ENCODE results near the gene C6orf163. TPM values are rescaled to one million over a fixed set of nuclear protein-coding genes. Genes with fewer than 3 reads are reported as not detected.

The C6orf163 gene
- total RNA-seq, 1 donor from 2014 or later = 1.6 TPM

GRCh38 chr6:87393026-87393622 is 48.5 kb downstream of the C6orf163 start:
- DNase-seq (ENCODE audit: low read depth) (peak; percentile 66), FAIRE-seq (no peak)
- Histone ChIP-seq H3K27me3 (ENCODE audit: control insufficient read depth, insufficient read depth, low read length) (no peaks in the 10 kb centered on the region), H3K4me3 (ENCODE audit: low read depth, low read length) (no peak overlapping the region), H3K36me3 (ENCODE audit: control insufficient read depth, insufficient read depth, low read length) (no peaks in the 10 kb centered on the region)
- peak; percentile 47 for TF ChIP-seq CTCF (IDR thresholded peaks at IDR 0.05; ENCODE audit: insufficient read depth, low read length, severe bottlenecking)

- no peak for DNase-seq (ENCODE audit: low read depth)
- TF ChIP-seq CTCF (IDR thresholded peaks at IDR 0.05; ENCODE audit: insufficient read depth, low read length, severe bottlenecking) = no peak
- Histone ChIP-seq H3K27me3 (ENCODE audit: control insufficient read depth, insufficient read depth, low read length) (no peaks in the 10 kb centered on the region), H3K36me3 (ENCODE audit: control insufficient read depth, insufficient read depth, low read length) (no peaks in the 10 kb centered on the region), H3K4me3 (ENCODE audit: low read depth, low read length) (no peak overlapping the region)
- no peak for FAIRE-seq
Measured at GRCh38 chr6:87395431-87395830, 50.8 kb downstream of the C6orf163 start.

- no peak for TF ChIP-seq CTCF (IDR thresholded peaks at IDR 0.05; ENCODE audit: insufficient read depth, low read length, severe bottlenecking)
- Histone ChIP-seq H3K27me3 (ENCODE audit: control insufficient read depth, insufficient read depth, low read length) (no peaks in the 10 kb centered on the region), H3K4me3 (ENCODE audit: low read depth, low read length) (no peak overlapping the region), H3K36me3 (ENCODE audit: control insufficient read depth, insufficient read depth, low read length) (no peaks in the 10 kb centered on the region)
- no peak for DNase-seq (ENCODE audit: low read depth)
- FAIRE-seq = no peak
Measured at GRCh38 chr6:87396595-87397392, 52.2 kb downstream of the C6orf163 start.

- TF ChIP-seq CTCF (IDR thresholded peaks at IDR 0.05; ENCODE audit: insufficient read depth, low read length, severe bottlenecking) = no peak
- Histone ChIP-seq H3K27me3 (ENCODE audit: control insufficient read depth, insufficient read depth, low read length) (no peaks in the 10 kb centered on the region), H3K36me3 (ENCODE audit: control insufficient read depth, insufficient read depth, low read length) (no peaks in the 10 kb centered on the region), H3K4me3 (ENCODE audit: low read depth, low read length) (no peak overlapping the region)
- FAIRE-seq (no peak), DNase-seq (ENCODE audit: low read depth) (no peak)
Measured at GRCh38 chr6:87397656-87398055, 53.0 kb downstream of the C6orf163 start.

- DNase-seq (ENCODE audit: low read depth) = no peak
- FAIRE-seq = no peak
- no peaks in the 10 kb centered on the region for H3K36me3 ChIP-seq (ENCODE audit: control insufficient read depth, insufficient read depth, low read length)
- no peak for TF ChIP-seq CTCF (IDR thresholded peaks at IDR 0.05; ENCODE audit: insufficient read depth, low read length, severe bottlenecking)
- H3K27me3 ChIP-seq (ENCODE audit: control insufficient read depth, insufficient read depth, low read length) = no peaks in the 10 kb centered on the region
- no peak overlapping the region for H3K4me3 ChIP-seq (ENCODE audit: low read depth, low read length)
Measured at GRCh38 chr6:87401832-87402231, 57.2 kb downstream of the C6orf163 start.

Measured in bronchial epithelial cell (primary cell).